ENCODE results near the gene UROC1.

GRCh38 chr3:126530171-126531050, 12.8 kb upstream of the UROC1 start:
- no peak for TF ChIP-seq POLR2A (IDR thresholded peaks at IDR 0.05)
- TF ChIP-seq CTCF (IDR thresholded peaks at IDR 0.05) = no peak
